K562 (cell line): Measurements from ENCODE around the gene ELOVL5. TPM values are rescaled to one million over a fixed set of nuclear protein-coding genes. Genes with fewer than 3 reads are reported as not detected.
A peak's percentile ranks its signal among the peaks of the same experiment; 100 is the strongest.

Experiments
- COPS2 ChIP-seq: fragments of 450-650 bp; conservative IDR thresholded peaks from 2 replicates; pipeline ENCODE4 v1.6.1; 2016; ENCODE audit warnings: mild to moderate bottlenecking, moderate library complexity
- EP300 ChIP-seq: IDR thresholded peaks from 2 replicates; pipeline ENCODE4 v1.6.1; 2012; ENCODE audit warnings: low read length, improper control_type of control experiment
- ERF ChIP-seq: fragments of 450-650 bp; formaldehyde crosslinking; IDR thresholded peaks from 2 replicates; pipeline ENCODE4 v1.4.0; 2020; ENCODE audit warnings: mild to moderate bottlenecking, mixed read lengths
- FIP1L1 ChIP-seq: fragments of 200-400 bp; formaldehyde crosslinking; IDR thresholded peaks from 2 replicates; pipeline ENCODE4 v1.6.1; 2018; ENCODE audit warnings: mild to moderate bottlenecking, low read depth, low read length; ENCODE audit not compliant: poor library complexity, severe bottlenecking
- MCM5 ChIP-seq: fragments of 450-650 bp; IDR thresholded peaks from 2 replicates; pipeline ENCODE4 v1.6.1; 2016; ENCODE audit warnings: low read depth
- MED1 ChIP-seq: sonication (generic); formaldehyde crosslinking; IDR thresholded peaks from 2 replicates; pipeline ENCODE4 v1.8.1; 2023; ENCODE audit warnings: missing genetic modification reagents, borderline replicate concordance
- NCOA6 ChIP-seq: fragments of 450-650 bp; IDR thresholded peaks from 2 replicates; pipeline ENCODE4 v1.6.1; 2017; ENCODE audit warnings: mild to moderate bottlenecking
- NFE2 ChIP-seq: IDR thresholded peaks from 2 replicates; pipeline ENCODE4 v1.6.1; 2014; ENCODE audit warnings: antibody characterized with exemption, low read depth
- NFIX ChIP-seq: fragments of 250-450 bp; sonication (Bioruptor Pico); IDR thresholded peaks from 2 replicates; pipeline ENCODE4 v1.4.0; 2020; ENCODE audit warnings: low read depth, mild to moderate bottlenecking, moderate library complexity
- RBFOX2 ChIP-seq: fragments of 200-400 bp; formaldehyde crosslinking; IDR thresholded peaks from 2 replicates; pipeline ENCODE4 v1.6.1; 2017; ENCODE audit warnings: low read depth, mild to moderate bottlenecking, low read length, moderate library complexity
- RCOR1 ChIP-seq, 2 experiments: IDR thresholded peaks; 2 replicates each; pipeline ENCODE4 v1.6.1; 2012; ENCODE audit warnings: low read depth in 2 of 2, low read length in 2 of 2, borderline replicate concordance in 1 of 2, improper control_type of control experiment in 1 of 2
- RFX7 ChIP-seq: fragments of 250-450 bp; sonication (Bioruptor Pico); IDR thresholded peaks from 2 replicates; pipeline ENCODE4 v1.5.1; 2021; ENCODE audit warnings: mild to moderate bottlenecking
- TBL1XR1 ChIP-seq, 2 experiments: IDR thresholded peaks; 2 replicates each; pipeline ENCODE4 v1.6.1; 2012; ENCODE audit warnings: improper control_type of control experiment in 2 of 2, low read length in 2 of 2, mild to moderate bottlenecking in 1 of 2
- U2AF2 ChIP-seq: fragments of 200-400 bp; formaldehyde crosslinking; optimal IDR thresholded peaks from 2 replicates; pipeline ENCODE3; 2017; ENCODE audit warnings: low read depth, mild to moderate bottlenecking, low read length
- ZNF23 ChIP-seq: fragments of 250-450 bp; sonication (Bioruptor Pico); IDR thresholded peaks from 2 replicates; pipeline ENCODE4 v1.4.0; 2020; ENCODE audit warnings: mild to moderate bottlenecking
- ZSCAN29 ChIP-seq: fragments of 450-650 bp; IDR thresholded peaks from 2 replicates; pipeline ENCODE4 v1.6.1; 2017
- polyA plus RNA-seq, 8 experiments: library from polyadenylated mRNA; depleted of rRNA in 4 of 8; stranded (reverse) in 5 of 8; unstranded in 3 of 8; fragments of >200 nt; fragmentation: Nextera tagmentation in 2 of 8; fragmentation: Illumina TruSeq in 1 of 8; extraction: Ambion mirVana in 2 of 8; extraction: Trizol in 1 of 8; gene quantifications; 2 replicates each; pipeline versions ENCODE4 v1.2.1 to v1.2.3, GENCODE V29; 2011 to 2014; ENCODE audit warnings: inconsistent platforms in 1 of 8, missing spikeins in 1 of 8
- total RNA-seq, 7 experiments: library from RNA; depleted of rRNA in 6 of 7; stranded (reverse); fragments of >200 nt in 6 of 7; fragmentation: Illumina TruSeq in 2 of 7; extraction: Trizol in 2 of 7; gene quantifications; 2 replicates each; pipeline versions ENCODE4 v1.2.1 to v1.2.3, GENCODE V29; 2011 to 2021; ENCODE audit warnings: low replicate concordance in 1 of 7
- TF ChIP-seq, protein P1 (sequence below): fragments of 250-450 bp; sonication (Bioruptor Pico); IDR thresholded peaks from 2 replicates; pipeline ENCODE4 v1.4.0; 2020
- TF ChIP-seq, protein P2 (sequence below), 2 experiments: fragments of 450-650 bp in 1 of 2; sonication (generic) in 1 of 2; formaldehyde crosslinking in 1 of 2; IDR thresholded peaks in 1 of 2; conservative IDR thresholded peaks in 1 of 2; 2 replicates each; pipeline versions ENCODE4 v1.6.1 to v1.8.1; 2016 to 2023; ENCODE audit warnings: mild to moderate bottlenecking in 2 of 2, moderate library complexity in 2 of 2, inconsistent platforms in 1 of 2, missing genetic modification reagents in 1 of 2
- TF ChIP-seq, protein P3 (sequence below): fragments of 250-450 bp; sonication (Bioruptor Pico); IDR thresholded peaks from 2 replicates; pipeline ENCODE4 v1.4.0; 2020; ENCODE audit warnings: mild to moderate bottlenecking, moderate library complexity

The ELOVL5 gene
- total and polyA plus RNA-seq, 9 of the 15 experiments (the other 6 are each of a cell fraction or from before 2014, with no cell fraction given): 70.6 to 245 (median 132) TPM

DNA sequence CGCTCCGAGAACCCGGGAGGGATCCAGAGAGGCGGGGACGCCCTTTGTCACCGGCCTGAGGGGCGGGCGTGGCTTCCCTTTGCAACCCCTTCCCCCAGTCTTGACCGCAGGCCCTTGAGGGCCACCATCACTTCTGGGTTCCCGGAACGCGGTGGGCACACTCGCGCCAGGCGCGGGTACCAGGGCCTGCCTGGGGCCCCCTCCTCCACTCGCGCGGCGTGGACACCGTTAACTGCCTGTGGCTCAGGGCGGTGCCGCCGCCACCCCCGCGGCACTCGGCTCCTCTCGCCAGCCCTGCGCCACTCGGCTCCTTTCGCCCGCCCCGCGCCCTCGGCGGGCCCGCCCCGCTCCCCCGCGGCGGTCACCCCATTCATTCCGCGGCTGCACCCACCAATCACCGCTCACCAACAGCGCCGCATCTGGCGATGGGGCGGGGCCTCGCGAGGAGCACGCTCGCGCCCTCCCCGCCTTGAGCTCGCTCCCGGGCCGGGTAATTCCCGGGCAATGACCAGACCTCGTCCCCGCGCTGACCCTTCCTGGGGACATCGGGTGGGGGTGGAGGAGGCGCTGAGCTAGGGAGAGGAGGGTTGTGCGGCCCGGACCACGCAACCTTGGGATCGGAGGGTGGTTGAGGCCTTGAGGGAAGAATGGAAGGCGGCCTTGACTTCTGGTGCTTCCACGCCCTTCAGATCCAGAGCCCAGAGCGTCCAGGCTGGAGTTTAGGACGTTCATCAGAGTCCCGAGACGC, 10.5 kb upstream of the ELOVL5 start (continued):
- TF ChIP-seq, protein P1, sequence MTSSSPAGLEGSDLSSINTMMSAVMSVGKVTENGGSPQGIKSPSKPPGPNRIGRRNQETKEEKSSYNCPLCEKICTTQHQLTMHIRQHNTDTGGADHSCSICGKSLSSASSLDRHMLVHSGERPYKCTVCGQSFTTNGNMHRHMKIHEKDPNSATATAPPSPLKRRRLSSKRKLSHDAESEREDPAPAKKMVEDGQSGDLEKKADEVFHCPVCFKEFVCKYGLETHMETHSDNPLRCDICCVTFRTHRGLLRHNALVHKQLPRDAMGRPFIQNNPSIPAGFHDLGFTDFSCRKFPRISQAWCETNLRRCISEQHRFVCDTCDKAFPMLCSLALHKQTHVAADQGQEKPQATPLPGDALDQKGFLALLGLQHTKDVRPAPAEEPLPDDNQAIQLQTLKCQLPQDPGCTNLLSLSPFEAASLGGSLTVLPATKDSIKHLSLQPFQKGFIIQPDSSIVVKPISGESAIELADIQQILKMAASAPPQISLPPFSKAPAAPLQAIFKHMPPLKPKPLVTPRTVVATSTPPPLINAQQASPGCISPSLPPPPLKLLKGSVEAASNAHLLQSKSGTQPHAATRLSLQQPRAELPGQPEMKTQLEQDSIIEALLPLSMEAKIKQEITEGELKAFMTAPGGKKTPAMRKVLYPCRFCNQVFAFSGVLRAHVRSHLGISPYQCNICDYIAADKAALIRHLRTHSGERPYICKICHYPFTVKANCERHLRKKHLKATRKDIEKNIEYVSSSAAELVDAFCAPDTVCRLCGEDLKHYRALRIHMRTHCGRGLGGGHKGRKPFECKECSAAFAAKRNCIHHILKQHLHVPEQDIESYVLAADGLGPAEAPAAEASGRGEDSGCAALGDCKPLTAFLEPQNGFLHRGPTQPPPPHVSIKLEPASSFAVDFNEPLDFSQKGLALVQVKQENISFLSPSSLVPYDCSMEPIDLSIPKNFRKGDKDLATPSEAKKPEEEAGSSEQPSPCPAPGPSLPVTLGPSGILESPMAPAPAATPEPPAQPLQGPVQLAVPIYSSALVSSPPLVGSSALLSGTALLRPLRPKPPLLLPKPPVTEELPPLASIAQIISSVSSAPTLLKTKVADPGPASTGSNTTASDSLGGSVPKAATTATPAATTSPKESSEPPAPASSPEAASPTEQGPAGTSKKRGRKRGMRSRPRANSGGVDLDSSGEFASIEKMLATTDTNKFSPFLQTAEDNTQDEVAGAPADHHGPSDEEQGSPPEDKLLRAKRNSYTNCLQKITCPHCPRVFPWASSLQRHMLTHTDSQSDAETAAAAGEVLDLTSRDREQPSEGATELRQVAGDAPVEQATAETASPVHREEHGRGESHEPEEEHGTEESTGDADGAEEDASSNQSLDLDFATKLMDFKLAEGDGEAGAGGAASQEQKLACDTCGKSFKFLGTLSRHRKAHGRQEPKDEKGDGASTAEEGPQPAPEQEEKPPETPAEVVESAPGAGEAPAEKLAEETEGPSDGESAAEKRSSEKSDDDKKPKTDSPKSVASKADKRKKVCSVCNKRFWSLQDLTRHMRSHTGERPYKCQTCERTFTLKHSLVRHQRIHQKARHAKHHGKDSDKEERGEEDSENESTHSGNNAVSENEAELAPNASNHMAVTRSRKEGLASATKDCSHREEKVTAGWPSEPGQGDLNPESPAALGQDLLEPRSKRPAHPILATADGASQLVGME (CRISPR knock-in tag): peak; percentile 85; the same call in 1 of the 2 replicates
- TF ChIP-seq MCM5 (no peak), MED1 (no peak; the same call in 1 of the 2 replicates), RFX7 (CRISPR knock-in tag) (no peak), ERF (peak; percentile 80; the same call in 1 of the 2 replicates), ZNF23 (no peak), EP300 (peak; percentile 33; the same call in 1 of the 2 replicates), NFIX (CRISPR knock-in tag) (no peak), RBFOX2 (peak; percentile 94), NFE2 (peak; percentile 2; the same call in 1 of the 2 replicates), TBL1XR1 (IDR thresholded peaks at IDR 0.05; ENCODE audit: low read length in 2 of 2) (peak in 1 of 2 experiments; percentile 78; a peak in 1 of 4 replicates), ZSCAN29 (peak; percentile 55; the same call in 1 of the 2 replicates), NCOA6 (peak; percentile 67; the same call in 1 of the 2 replicates), FIP1L1 (no peak), RCOR1 (IDR thresholded peaks at IDR 0.05; ENCODE audit: borderline replicate concordance in 1 of 2, low read depth in 2 of 2, low read length in 2 of 2) (peak in 1 of 2 experiments; percentile 42; a peak in 1 of 4 replicates), COPS2 (no peak), U2AF2 (no peak)
- TF ChIP-seq, protein P2, sequence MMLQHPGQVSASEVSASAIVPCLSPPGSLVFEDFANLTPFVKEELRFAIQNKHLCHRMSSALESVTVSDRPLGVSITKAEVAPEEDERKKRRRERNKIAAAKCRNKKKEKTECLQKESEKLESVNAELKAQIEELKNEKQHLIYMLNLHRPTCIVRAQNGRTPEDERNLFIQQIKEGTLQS (IDR thresholded peaks at IDR 0.05): 0 out of 2 replicates have a peak, but pooled peaks have one; percentile 47
- TF ChIP-seq, protein P2 (CRISPR knock-in tag; conservative IDR thresholded peaks at IDR 0.05): no peak
- TF ChIP-seq, protein P3, sequence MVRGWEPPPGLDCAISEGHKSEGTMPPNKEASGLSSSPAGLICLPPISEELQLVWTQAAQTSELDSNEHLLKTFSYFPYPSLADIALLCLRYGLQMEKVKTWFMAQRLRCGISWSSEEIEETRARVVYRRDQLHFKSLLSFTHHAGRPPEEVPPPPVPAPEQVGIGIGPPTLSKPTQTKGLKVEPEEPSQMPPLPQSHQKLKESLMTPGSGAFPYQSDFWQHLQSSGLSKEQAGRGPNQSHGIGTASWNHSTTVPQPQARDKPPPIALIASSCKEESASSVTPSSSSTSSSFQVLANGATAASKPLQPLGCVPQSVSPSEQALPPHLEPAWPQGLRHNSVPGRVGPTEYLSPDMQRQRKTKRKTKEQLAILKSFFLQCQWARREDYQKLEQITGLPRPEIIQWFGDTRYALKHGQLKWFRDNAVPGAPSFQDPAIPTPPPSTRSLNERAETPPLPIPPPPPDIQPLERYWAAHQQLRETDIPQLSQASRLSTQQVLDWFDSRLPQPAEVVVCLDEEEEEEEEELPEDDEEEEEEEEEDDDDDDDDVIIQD (CRISPR knock-in tag): no peak
